Mucosa of descending colon (tissue), 3 donors: ENCODE measurements around the gene UNC5C. TPM values are rescaled to one million over a fixed set of nuclear protein-coding genes. Genes with fewer than 3 reads are reported as not detected.

Experiments used
- ATAC-seq: fragments of 200-7000 bp; cut with Tn5 transposase; one replicate; pipeline ENCODE4 v1.9.1; 2020; ENCODE audit warnings: mild to moderate bottlenecking, moderate library complexity
- DNase-seq, 3 donors: peaks; one replicate each; pipeline ENCODE4 v3.0.0-alpha.2; 2020
- H3K36me3 ChIP-seq: fragments of 200-600 bp; one replicate; pipeline ENCODE4 v1.8.0; 2021; ENCODE audit warnings: low read depth, mild to moderate bottlenecking
- H3K4me1 ChIP-seq: fragments of 200-600 bp; one replicate; pipeline ENCODE4 v1.8.0; 2021; ENCODE audit warnings: low read depth, mild to moderate bottlenecking
- H3K4me3 ChIP-seq: fragments of 200-600 bp; one replicate; pipeline ENCODE4 v1.8.0; 2021; ENCODE audit warnings: mild to moderate bottlenecking
- H3K9me3 ChIP-seq: fragments of 200-600 bp; one replicate; pipeline ENCODE4 v1.8.0; 2021; ENCODE audit warnings: mild to moderate bottlenecking
- CTCF ChIP-seq: fragments of 200-600 bp; IDR thresholded peaks from one replicate; pipeline ENCODE4 v1.8.0; 2022; ENCODE audit warnings: antibody characterized with exemption, mild to moderate bottlenecking
- intact Hi-C, 2 donors: fragments of 100-400 bp; cut with DNase I in 1 of 2; cut with micrococcal nuclease in 1 of 2; formaldehyde crosslinking; loops; one replicate each; pipeline versions ENCODE4 v1.11.0 to v1.11.1; 2022; cut with DNase I, micrococcal nuclease
- total RNA-seq, 3 donors: library from RNA; stranded (reverse); fragmentation: NEBNext Ultra II Directional in 2 of 3; extraction: Animal tissue kit (Norgen Biotek cat#: 25700) in 2 of 3; gene quantifications; one replicate each; pipeline versions ENCODE4 v1.2.1 to v1.2.4, GENCODE V29; 2021 to 2023
- donor health status: DM: no; HTN: no; CAD: no; lungs with moderate emphysema.
- donor health status: DM: no; HTN: no; CAD: no.
- donor health status: DM: no; HTN: yes; CAD: no.

UNC5C gene
- total RNA-seq, 3 donors from 2014 or later, result 3.1 to 7.2 (median 4.6) TPM

- no peak for TF ChIP-seq CTCF
- no peaks in the 10 kb centered on the region for H3K4me1 ChIP-seq
- H3K36me3 ChIP-seq, result no peaks in the 10 kb centered on the region
- intact Hi-C loops, result no loop called here
- no peak overlapping the region for H3K4me3 ChIP-seq
- DNase-seq (no peak), ATAC-seq (no peak)
- no peaks in the 10 kb centered on the region for H3K9me3 ChIP-seq
Observed at GRCh38 chr4:95129031-95129430, 419.7 kb downstream of the UNC5C start.

DNA sequence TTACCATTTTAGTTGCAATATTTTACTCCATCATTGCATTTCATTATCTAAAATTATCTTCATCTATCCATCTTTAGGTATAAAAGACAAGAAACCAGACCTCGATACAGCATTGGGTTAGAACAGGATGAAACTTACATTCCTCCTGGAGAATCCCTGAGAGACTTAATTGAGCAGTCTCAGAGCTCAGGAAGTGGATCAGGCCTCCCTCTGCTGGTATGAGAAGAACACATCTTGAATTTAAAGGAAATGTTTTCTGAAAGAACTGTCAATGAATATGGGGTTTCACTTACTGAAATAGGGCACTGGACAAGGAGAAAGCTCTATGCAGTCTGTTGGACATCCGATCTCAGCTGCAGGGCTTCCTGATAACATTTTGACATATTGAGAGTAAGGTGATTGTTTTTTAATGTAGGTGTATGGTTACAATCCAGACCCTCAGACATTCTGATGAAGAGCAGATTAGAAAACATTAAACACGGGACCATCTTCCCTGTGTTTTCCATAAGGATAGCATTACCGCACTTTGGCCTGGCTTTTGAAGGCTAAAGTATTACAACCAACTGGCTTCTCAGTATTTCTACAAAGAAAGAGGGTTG is 423.8 kb downstream of the UNC5C start:
- no peak overlapping the region for H3K4me3 ChIP-seq
- ATAC-seq, result peak; percentile 36
- intact Hi-C loops, result no loop called here
- TF ChIP-seq CTCF, result no peak
- no peaks in the 10 kb centered on the region for H3K9me3 ChIP-seq
- H3K4me1 ChIP-seq, result no peaks in the 10 kb centered on the region
- DNase-seq, result peak in 1 of 3 donors; percentile 33
- no peaks in the 10 kb centered on the region for H3K36me3 ChIP-seq

GRCh38 chr4:95122001-95122400 is 426.8 kb downstream of the UNC5C start:
- ATAC-seq (no peak), DNase-seq (no peak)
- Histone ChIP-seq H3K9me3 (no peaks in the 10 kb centered on the region), H3K4me1 (no peaks in the 10 kb centered on the region), H3K36me3 (no peaks in the 10 kb centered on the region), H3K4me3 (no peak overlapping the region)
- intact Hi-C loops, result no loop called here
- TF ChIP-seq CTCF, result no peak

GRCh38 chr4:95120456-95120855 is 428.3 kb downstream of the UNC5C start:
- H3K36me3 ChIP-seq, result no peaks in the 10 kb centered on the region
- TF ChIP-seq CTCF, result no peak
- H3K4me3 ChIP-seq, result no peak overlapping the region
- ATAC-seq (no peak), DNase-seq (no peak)
- intact Hi-C loops, result no loop called here
- H3K4me1 ChIP-seq, result no peaks in the 10 kb centered on the region
- H3K9me3 ChIP-seq, result no peaks in the 10 kb centered on the region

DNA sequence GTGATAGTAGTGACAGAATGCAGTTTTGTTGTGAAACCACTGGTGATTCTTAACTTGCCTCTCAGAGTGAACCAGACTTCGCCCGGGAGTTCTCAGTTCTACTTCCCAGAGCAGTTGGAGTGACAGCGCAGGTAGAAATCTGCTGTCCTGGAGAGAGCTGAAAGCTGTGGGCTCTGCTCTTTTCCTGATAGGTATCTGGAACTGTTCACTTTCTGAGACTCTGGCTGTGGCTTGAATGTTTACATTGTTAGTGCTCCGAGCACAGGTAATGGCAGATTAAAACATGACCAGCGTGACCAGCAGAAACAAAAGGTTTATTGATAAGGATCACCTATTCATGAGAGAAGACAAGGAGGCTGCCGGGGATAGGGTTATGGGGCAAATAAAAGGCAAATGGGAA is 430.3 kb downstream of the UNC5C start:
- H3K36me3 ChIP-seq, result no peaks in the 10 kb centered on the region
- ATAC-seq (no peak), DNase-seq (no peak)
- H3K4me3 ChIP-seq, result no peak overlapping the region
- intact Hi-C loops, result no loop called here
- H3K9me3 ChIP-seq, result no peaks in the 10 kb centered on the region
- H3K4me1 ChIP-seq, result no peaks in the 10 kb centered on the region
- TF ChIP-seq CTCF, result no peak

DNA sequence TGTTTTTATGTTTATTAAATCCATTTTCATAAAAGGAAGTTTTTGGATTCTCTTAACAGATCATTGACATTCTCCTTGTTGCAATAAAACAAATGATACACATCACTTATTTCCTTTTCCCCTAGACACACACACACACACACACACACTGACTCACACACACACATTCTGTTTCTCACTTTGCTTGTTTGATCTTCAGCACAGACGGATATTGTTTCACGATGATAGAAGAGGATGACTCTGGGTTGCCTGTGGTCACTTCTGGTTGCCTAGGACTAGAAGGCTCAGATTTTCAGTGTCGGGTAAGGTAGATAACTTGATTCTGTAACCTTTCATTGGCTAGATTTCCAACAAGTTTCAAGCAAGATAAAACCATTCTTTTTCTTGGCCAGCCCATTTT is 434.3 kb downstream of the UNC5C start:
- ATAC-seq (no peak), DNase-seq (no peak)
- intact Hi-C loops, result no loop called here
- Histone ChIP-seq H3K4me1 (no peaks in the 10 kb centered on the region), H3K36me3 (no peaks in the 10 kb centered on the region), H3K4me3 (no peak overlapping the region), H3K9me3 (no peaks in the 10 kb centered on the region)
- no peak for TF ChIP-seq CTCF
